ENCODE data around the gene CACNA1D. TPM values are rescaled to one million over a fixed set of nuclear protein-coding genes. Genes with fewer than 3 reads are reported as not detected.

The CACNA1D gene
- total RNA-seq, 1 donor from 2014 or later: 1.1 TPM

DNA sequence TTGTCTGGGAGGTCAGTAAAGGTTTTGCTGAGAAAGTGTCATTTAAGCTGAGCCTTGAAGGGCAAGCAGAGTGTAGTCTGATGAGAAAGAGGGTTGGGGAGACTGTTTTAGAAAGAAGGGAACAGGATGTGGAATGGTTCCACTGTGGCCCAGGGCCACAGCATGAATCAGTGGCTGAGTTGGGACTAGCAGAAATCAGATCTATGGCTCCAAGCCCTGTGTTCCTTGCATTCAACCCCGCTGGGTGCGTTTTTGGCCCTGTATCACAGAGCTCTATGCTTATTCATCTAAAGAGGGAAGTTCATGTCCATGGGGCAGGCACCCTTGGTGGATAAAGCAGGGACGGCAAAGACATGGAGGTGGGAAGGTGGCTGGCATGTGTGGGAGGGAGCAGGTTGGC is 151.3 kb downstream of the CACNA1D start:
- Mint-ChIP-seq H3K4me3 (no peak overlapping the region), H3K27ac (ENCODE audit: unreplicated experiment) (peak overlapping the region; percentile 32), H3K9me3 (no peaks in the 10 kb centered on the region), H3K27me3 (ENCODE audit: low read depth) (peaks cover 17% of the 10 kb centered on the region), H3K4me1 (no peaks in the 10 kb centered on the region), H3K36me3 (ENCODE audit: low read depth) (no peaks in the 10 kb centered on the region)
- DNase-seq (ENCODE audit: low read depth, low spot score): no peak
- TF ChIP-seq, protein P1, sequence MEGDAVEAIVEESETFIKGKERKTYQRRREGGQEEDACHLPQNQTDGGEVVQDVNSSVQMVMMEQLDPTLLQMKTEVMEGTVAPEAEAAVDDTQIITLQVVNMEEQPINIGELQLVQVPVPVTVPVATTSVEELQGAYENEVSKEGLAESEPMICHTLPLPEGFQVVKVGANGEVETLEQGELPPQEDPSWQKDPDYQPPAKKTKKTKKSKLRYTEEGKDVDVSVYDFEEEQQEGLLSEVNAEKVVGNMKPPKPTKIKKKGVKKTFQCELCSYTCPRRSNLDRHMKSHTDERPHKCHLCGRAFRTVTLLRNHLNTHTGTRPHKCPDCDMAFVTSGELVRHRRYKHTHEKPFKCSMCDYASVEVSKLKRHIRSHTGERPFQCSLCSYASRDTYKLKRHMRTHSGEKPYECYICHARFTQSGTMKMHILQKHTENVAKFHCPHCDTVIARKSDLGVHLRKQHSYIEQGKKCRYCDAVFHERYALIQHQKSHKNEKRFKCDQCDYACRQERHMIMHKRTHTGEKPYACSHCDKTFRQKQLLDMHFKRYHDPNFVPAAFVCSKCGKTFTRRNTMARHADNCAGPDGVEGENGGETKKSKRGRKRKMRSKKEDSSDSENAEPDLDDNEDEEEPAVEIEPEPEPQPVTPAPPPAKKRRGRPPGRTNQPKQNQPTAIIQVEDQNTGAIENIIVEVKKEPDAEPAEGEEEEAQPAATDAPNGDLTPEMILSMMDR (conservative IDR thresholded peaks at IDR 0.05): no peak

DNA sequence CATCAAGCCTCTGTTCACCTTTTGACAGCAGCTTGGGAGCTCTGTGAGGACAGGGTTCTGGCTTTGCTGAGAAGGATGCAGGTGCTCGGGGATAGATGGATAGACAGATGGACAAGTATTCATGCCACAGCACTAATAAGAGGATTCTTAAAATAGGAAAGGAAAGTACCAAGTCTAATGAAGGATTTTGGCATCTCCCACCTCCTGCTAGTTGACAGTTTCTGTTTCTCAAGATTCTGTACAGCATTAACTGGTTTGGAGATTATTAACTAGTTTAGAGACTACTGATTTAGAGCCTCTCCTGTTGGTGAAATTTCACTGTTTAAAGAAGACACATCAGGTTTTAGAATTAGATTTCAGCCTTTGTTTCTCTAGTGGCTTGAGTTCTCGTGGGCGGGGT is 152.3 kb downstream of the CACNA1D start:
- no peak for DNase-seq (ENCODE audit: low read depth, low spot score)
- H3K9me3 Mint-ChIP-seq: no peaks in the 10 kb centered on the region
- no peak overlapping the region for H3K27ac Mint-ChIP-seq (ENCODE audit: unreplicated experiment)
- H3K27me3 Mint-ChIP-seq (ENCODE audit: low read depth): peaks cover 14% of the 10 kb centered on the region
- H3K4me3 Mint-ChIP-seq: no peak overlapping the region
- H3K36me3 Mint-ChIP-seq (ENCODE audit: low read depth): no peaks in the 10 kb centered on the region
- TF ChIP-seq, protein P1 (conservative IDR thresholded peaks at IDR 0.05): no peak
- no peaks in the 10 kb centered on the region for H3K4me1 Mint-ChIP-seq

DNA sequence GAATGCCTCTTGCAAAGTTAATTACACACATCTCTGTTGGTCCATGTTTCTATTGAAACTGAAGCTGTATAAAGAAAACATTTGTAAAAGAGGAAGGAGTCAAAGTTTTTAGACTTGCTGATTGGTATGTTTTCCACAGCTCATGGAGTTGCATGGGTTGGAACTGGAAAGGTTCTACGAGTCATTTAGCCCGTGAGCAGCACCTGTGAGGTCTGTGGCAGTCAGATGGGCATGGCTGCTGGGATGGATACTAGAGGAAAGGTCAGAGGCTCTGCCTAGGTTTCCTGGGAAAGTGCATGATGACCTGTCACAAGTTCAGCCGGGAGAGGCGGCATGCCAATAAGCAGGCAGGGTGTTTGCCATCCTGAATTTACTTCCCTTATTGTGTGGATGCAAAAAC is 155.4 kb downstream of the CACNA1D start:
- Mint-ChIP-seq H3K4me1 (no peaks in the 10 kb centered on the region), H3K27me3 (ENCODE audit: low read depth) (peaks cover 14% of the 10 kb centered on the region), H3K4me3 (no peak overlapping the region), H3K36me3 (ENCODE audit: low read depth) (peaks cover 3% of the 10 kb centered on the region), H3K9me3 (peaks cover 8% of the 10 kb centered on the region), H3K27ac (ENCODE audit: unreplicated experiment) (no peak overlapping the region)
- TF ChIP-seq, protein P1 (conservative IDR thresholded peaks at IDR 0.05): no peak
- no peak for DNase-seq (ENCODE audit: low read depth, low spot score)

DNA sequence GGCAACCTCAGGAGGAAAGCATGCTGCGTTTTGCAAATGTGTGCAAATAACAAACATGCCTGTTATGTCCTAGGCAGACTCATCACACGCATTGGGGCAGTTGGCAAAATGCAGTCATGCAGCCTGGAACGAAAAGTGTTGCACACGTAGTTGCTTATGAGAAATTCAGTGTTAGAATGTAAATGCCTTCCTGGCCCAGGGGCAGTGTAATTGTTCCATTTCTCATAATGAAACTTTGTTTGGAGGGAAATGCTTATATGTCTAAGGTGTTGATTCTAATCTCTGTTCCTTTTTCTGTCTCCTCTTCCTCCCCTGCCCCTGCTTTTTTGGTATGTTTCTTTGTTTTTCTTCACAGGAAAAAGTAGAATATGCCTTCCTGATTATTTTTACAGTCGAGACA is 156.0 kb downstream of the CACNA1D start:
- H3K4me1 Mint-ChIP-seq: no peaks in the 10 kb centered on the region
- H3K9me3 Mint-ChIP-seq: peaks cover 13% of the 10 kb centered on the region
- TF ChIP-seq, protein P1 (conservative IDR thresholded peaks at IDR 0.05): no peak
- H3K27me3 Mint-ChIP-seq (ENCODE audit: low read depth): peaks cover 9% of the 10 kb centered on the region
- DNase-seq (ENCODE audit: low read depth, low spot score): no peak
- no peak overlapping the region for H3K27ac Mint-ChIP-seq (ENCODE audit: unreplicated experiment)
- peaks cover 3% of the 10 kb centered on the region for H3K36me3 Mint-ChIP-seq (ENCODE audit: low read depth)
- no peak overlapping the region for H3K4me3 Mint-ChIP-seq

DNA sequence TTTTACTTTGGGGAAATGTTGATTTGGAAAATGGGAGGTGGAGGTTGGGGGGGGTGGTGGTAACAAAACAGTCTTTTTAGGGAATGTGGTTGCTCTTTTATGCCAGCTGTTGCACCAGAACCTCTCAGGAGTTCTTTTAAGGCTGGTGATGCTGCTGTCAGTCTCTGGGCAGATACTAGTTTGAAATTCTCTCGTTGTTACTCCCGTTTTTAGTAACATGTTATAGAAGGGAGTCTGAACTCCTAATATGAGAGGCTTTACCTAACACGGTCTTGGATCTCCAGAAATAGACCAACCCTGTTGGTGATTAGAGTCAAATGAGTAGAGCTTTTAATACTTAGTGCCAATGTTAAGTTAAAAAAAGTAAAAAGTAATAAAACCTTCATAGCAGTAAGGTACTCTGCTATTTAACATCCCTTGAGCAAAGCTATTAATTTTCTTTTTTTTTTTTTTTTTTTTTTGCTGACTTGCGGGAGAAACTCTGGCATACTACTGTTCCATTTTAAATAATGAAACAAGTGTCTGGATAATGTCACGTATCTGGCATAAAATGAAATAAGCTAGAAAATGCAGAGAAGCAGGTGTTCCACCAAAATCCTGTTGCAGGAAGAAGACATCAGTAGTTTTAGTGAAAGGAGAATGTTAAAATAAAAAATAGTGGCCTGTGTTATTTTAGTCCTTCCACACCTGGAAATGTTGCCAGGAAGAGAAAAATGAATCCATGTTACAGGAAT is 156.7 kb downstream of the CACNA1D start:
- Mint-ChIP-seq H3K4me1 (no peaks in the 10 kb centered on the region), H3K27ac (ENCODE audit: unreplicated experiment) (no peak overlapping the region), H3K27me3 (ENCODE audit: low read depth) (peaks cover 4% of the 10 kb centered on the region), H3K4me3 (no peak overlapping the region), H3K36me3 (ENCODE audit: low read depth) (peaks cover 3% of the 10 kb centered on the region), H3K9me3 (peaks cover 13% of the 10 kb centered on the region)
- no peak for DNase-seq (ENCODE audit: low read depth, low spot score)
- TF ChIP-seq, protein P1 (conservative IDR thresholded peaks at IDR 0.05): no peak

Data from neural crest cell (in vitro differentiated cells).